HepG2 (cell line): ENCODE data around the gene ATP2B3. TPM values are rescaled to one million over a fixed set of nuclear protein-coding genes. Genes with fewer than 3 reads are reported as not detected.

Source experiments
- ATAC-seq: fragments of 200-7000 bp; cut with Tn5 transposase; 3 replicates; pipeline ENCODE4 v1.9.1; 2020; ENCODE audit warnings: mild to moderate bottlenecking, moderate library complexity
- BruUV-seq: library from RNA; stranded (reverse); fragments of 400-500 nt; replicated peaks from 2 replicates; lab custom pipeline; 2021; lab: Mats Ljungman, UMichigan
- CTCF ChIA-PET: fragments of 300-600 bp; formaldehyde crosslinking; extraction: SDS; loops from one replicate; lab custom pipeline; 2021; ENCODE audit warnings: low total read pairs, inconsistent platforms, low intra/inter-chr PET ratio; lab: Yijun Ruan, JAX
- POLR2A ChIA-PET: fragments of 350-600 bp; sonication (Branson Sonifier 250); formaldehyde crosslinking; loops from one replicate; lab custom pipeline; 2020; ENCODE audit warnings: antibody characterized with exemption, inconsistent platforms; lab: Yijun Ruan, JAX
- DNase-seq: peaks from one replicate; pipeline ENCODE4 v3.0.0-alpha.2; 2015; ENCODE audit warnings: low spot score
- FAIRE-seq: peaks from 3 replicates; lab custom pipeline; 2011; peaks lifted over from hg19 to GRCh38; lab: Jason Lieb, UNC
- H2AFZ ChIP-seq: one replicate; pipeline ENCODE4 v1.6.1; 2011; ENCODE audit warnings: low read length, inconsistent platforms
- H3K27ac ChIP-seq: fragments of 300-600 bp; 3 replicates; pipeline ENCODE4 v1.8.0; 2011; ENCODE audit warnings: mixed run types, mild to moderate bottlenecking, mixed read lengths, low read length, inconsistent platforms; ENCODE audit not compliant: insufficient read depth; ENCODE audit errors: extremely low read length
- H3K27me3 ChIP-seq, 2 experiments: fragments of 200-600 bp in 1 of 2; 2 replicates in 1 of 2; 3 replicates in 1 of 2; pipeline versions ENCODE4 v1.6.0 to v1.8.0; 2011; ENCODE audit warnings: low read length in 2 of 2, mild to moderate bottlenecking in 2 of 2, moderate library complexity in 2 of 2, inconsistent platforms in 1 of 2; ENCODE audit not compliant: insufficient read depth in 2 of 2, control insufficient read depth in 1 of 2
- H3K36me3 ChIP-seq, 2 experiments: fragments of 200-600 bp in 1 of 2; replicated peaks in 1 of 2; 2 replicates in 1 of 2; 3 replicates in 1 of 2; pipeline versions ENCODE4 v1.5.1 to v1.8.0; 2011; ENCODE audit warnings: low read length in 2 of 2, inconsistent platforms in 1 of 2; ENCODE audit not compliant: insufficient read depth in 2 of 2, control insufficient read depth in 1 of 2
- H3K4me1 ChIP-seq: 2 replicates; pipeline ENCODE4 v1.5.1; 2012; ENCODE audit warnings: low read length, inconsistent platforms; ENCODE audit not compliant: insufficient read depth
- H3K4me2 ChIP-seq: 2 replicates; pipeline ENCODE4 v1.6.0; 2011; ENCODE audit warnings: low read depth, low read length, inconsistent platforms
- H3K4me3 ChIP-seq, 3 experiments: fragments of 200-600 bp in 1 of 3; sonication (generic), shearing (Covaris generic) in 1 of 3; replicated peaks in 1 of 3; 2 replicates each; pipeline ENCODE4 v1.5.1; 2011 to 2016; ENCODE audit warnings: low read length in 3 of 3, inconsistent platforms in 2 of 3, low read depth in 2 of 3, mild to moderate bottlenecking in 2 of 3, control low read depth in 1 of 3, mixed read lengths in 1 of 3; ENCODE audit not compliant: insufficient read depth in 1 of 3
- H3K79me2 ChIP-seq: one replicate; pipeline ENCODE4 v1.6.1; 2011; ENCODE audit warnings: low read length, inconsistent platforms; ENCODE audit not compliant: insufficient read depth
- H3K9ac ChIP-seq: 2 replicates; pipeline ENCODE4 v1.6.0; 2011; ENCODE audit warnings: mild to moderate bottlenecking, low read depth, low read length, inconsistent platforms; ENCODE audit not compliant: insufficient read depth
- H3K9me3 ChIP-seq: 2 replicates; pipeline ENCODE4 v1.5.1; 2012; ENCODE audit warnings: mild to moderate bottlenecking, low read length
- H4K20me1 ChIP-seq: 2 replicates; pipeline ENCODE4 v1.6.0; 2011; ENCODE audit warnings: inconsistent platforms, mild to moderate bottlenecking, low read length, moderate library complexity; ENCODE audit not compliant: insufficient read depth
- MIER3 ChIP-seq: IDR thresholded peaks from 2 replicates; pipeline ENCODE4 v1.6.1; 2016; ENCODE audit warnings: missing compliant biosample characterization, borderline replicate concordance
- PHB2 ChIP-seq: fragments of 450-650 bp; IDR thresholded peaks from 2 replicates; pipeline ENCODE4 v1.6.1; 2018; ENCODE audit not compliant: partially characterized antibody
- ZNF12 ChIP-seq: sonication (generic); formaldehyde crosslinking; IDR thresholded peaks from 2 replicates; pipeline ENCODE4 v1.5.0; 2020; ENCODE audit warnings: missing genetic modification reagents
- WGBS: methylation state at CpG from one replicate; pipeline ENCODE4 v1.1.6; 2017; ENCODE audit warnings: low lambda C conversion rate; 5-methylcytosine and 5-hydroxymethylcytosine counted together
- in situ Hi-C: cut with HindIII; loops from 2 replicates; pipeline ENCODE4 v1.10.0; 2017; ENCODE audit warnings: low pct_unique_long_range_greater_than_20kb; ENCODE audit not compliant: extremely low pct_ligation_motif_present
- intact Hi-C: fragments of 100-400 bp; cut with micrococcal nuclease; formaldehyde crosslinking; loops from one replicate; pipeline ENCODE4 v1.10.0; 2022; ENCODE audit not compliant: unreplicated experiment
- polyA plus RNA-seq, 8 experiments: library from polyadenylated mRNA; depleted of rRNA in 3 of 8; stranded (reverse) in 7 of 8; unstranded in 1 of 8; fragments of >200 nt; fragmentation: Illumina TruSeq in 4 of 8; extraction: Trizol in 4 of 8; gene quantifications; 2 replicates each; pipeline versions ENCODE4 v1.2.1 to v1.2.3, GENCODE V29; 2011 to 2016; ENCODE audit warnings: low read depth in 4 of 8, missing spikeins in 1 of 8, mixed read lengths in 1 of 8; ENCODE audit not compliant: insufficient read depth in 1 of 8
- total RNA-seq, 5 experiments: library from RNA; depleted of rRNA; stranded (reverse); fragments of >200 nt; fragmentation: Illumina TruSeq; extraction: Trizol; gene quantifications; 2 replicates each; pipeline ENCODE4 v1.2.3, GENCODE V29; 2016; ENCODE audit warnings: low read depth in 1 of 5
- TF ChIP-seq, protein P1 (sequence below): sonication (generic); formaldehyde crosslinking; conservative IDR thresholded peaks from 2 replicates; pipeline ENCODE4 v1.8.1; 2023; ENCODE audit warnings: missing genetic modification reagents
- TF ChIP-seq, protein P2 (sequence below): sonication (generic); formaldehyde crosslinking; IDR thresholded peaks from 2 replicates; pipeline ENCODE4 v1.5.0; 2020; ENCODE audit warnings: mild to moderate bottlenecking, missing genetic modification reagents, moderate library complexity

ATP2B3 gene
- total and polyA plus RNA-seq, 2 of the 13 experiments (the other 11 are each of a cell fraction or from before 2014, with no cell fraction given), result not detected

DNA sequence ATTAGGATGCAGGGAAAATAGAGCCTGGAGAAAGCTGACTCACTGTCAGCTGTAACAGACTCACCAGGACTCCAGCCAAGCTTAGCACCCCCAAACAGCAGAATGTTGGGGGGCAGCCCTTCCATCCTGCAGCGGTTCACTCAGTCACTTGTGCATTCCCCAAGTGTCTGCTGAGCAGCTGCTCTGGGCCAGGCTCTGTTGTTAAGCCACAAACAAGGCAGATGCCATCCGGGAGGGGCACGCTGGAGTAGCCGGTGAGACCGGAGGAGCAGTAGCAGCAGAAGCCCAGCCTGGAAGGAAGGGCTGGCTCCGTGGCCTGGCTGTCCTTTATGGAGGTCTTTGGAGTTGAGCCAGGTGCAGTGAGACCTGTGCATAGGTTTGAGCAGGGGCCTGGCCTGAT is 59.5 kb downstream of the ATP2B3 start (continued):
- TF ChIP-seq, protein P1, sequence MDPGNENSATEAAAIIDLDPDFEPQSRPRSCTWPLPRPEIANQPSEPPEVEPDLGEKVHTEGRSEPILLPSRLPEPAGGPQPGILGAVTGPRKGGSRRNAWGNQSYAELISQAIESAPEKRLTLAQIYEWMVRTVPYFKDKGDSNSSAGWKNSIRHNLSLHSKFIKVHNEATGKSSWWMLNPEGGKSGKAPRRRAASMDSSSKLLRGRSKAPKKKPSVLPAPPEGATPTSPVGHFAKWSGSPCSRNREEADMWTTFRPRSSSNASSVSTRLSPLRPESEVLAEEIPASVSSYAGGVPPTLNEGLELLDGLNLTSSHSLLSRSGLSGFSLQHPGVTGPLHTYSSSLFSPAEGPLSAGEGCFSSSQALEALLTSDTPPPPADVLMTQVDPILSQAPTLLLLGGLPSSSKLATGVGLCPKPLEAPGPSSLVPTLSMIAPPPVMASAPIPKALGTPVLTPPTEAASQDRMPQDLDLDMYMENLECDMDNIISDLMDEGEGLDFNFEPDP (CRISPR knock-in tag), result no peak
- TF ChIP-seq ZNF12 (CRISPR knock-in tag) (no peak), PHB2 (no peak)
- TF ChIP-seq, all 625 proteins: peak for 0

DNA sequence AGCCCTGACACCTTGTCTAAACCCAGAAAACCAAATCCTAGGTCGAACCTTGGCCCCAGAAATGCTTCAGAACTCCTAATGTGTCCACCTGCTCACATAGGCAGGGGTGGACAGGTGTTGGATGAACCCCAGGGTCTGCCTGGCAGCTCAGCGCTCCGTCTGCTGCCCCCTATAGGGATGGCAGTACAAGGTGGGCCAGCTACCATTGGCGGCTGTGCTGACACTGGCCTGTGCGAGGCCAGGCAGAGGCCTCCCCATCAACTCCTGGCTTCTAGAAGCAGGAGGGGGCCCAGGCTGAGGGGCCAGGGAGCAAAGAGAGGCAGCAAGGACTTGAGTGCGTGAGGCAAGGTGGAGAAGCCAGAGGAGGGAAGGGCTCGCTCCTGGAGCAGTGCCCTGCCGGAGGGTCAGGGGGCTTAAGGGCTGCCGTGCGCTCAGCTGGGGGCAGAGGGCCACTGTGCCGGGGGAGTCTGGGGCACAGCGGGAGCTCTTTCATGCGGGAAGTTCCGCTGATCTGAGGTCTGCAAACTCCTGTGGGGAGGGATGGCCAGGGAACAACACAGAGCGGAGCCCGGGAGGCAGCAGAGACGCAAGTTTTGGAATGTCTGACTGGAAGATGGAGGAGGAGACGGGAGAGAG is 60.9 kb downstream of the ATP2B3 start:
- CTCF ChIA-PET, result no interaction called here

More for the DNA sequence above, 60.9 kb downstream of the ATP2B3 start:
- Histone ChIP-seq H4K20me1 (no peaks in the 10 kb centered on the region), H3K4me2 (no peak overlapping the region), H3K9me3 (no peaks in the 10 kb centered on the region), H3K4me3 (no peak overlapping the region), H3K36me3 (no peaks in the 10 kb centered on the region), H3K79me2 (no peaks in the 10 kb centered on the region), H3K27me3 (peaks cover 0 to 17% of the 10 kb centered on the region in 2 experiments; a peak in 4 of 5 replicates), H3K9ac (no peak overlapping the region), H3K4me1 (peaks cover 31% of the 10 kb centered on the region), H2AFZ (no peak overlapping the region), H3K27ac (no peak overlapping the region)
- 47% methylated on average over 8 of the region's 18 CpGs for WGBS
- POLR2A ChIA-PET, result no interaction called here
- TF ChIP-seq, protein P2, sequence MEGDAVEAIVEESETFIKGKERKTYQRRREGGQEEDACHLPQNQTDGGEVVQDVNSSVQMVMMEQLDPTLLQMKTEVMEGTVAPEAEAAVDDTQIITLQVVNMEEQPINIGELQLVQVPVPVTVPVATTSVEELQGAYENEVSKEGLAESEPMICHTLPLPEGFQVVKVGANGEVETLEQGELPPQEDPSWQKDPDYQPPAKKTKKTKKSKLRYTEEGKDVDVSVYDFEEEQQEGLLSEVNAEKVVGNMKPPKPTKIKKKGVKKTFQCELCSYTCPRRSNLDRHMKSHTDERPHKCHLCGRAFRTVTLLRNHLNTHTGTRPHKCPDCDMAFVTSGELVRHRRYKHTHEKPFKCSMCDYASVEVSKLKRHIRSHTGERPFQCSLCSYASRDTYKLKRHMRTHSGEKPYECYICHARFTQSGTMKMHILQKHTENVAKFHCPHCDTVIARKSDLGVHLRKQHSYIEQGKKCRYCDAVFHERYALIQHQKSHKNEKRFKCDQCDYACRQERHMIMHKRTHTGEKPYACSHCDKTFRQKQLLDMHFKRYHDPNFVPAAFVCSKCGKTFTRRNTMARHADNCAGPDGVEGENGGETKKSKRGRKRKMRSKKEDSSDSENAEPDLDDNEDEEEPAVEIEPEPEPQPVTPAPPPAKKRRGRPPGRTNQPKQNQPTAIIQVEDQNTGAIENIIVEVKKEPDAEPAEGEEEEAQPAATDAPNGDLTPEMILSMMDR (CRISPR knock-in tag), result peak; percentile 23
- TF ChIP-seq MIER3 (CRISPR knock-in tag), result no peak
- FAIRE-seq, result no peak
- in situ Hi-C loops, result no loop called here
- intact Hi-C loops, result no loop called here
- no peak for DNase-seq
- no TSS peak for BruUV-seq
- ATAC-seq, result peak; percentile 46
